CD1c-positive myeloid dendritic cell (primary cell): ENCODE measurements around the gene CD58.
A peak's percentile ranks its signal among the peaks of the same experiment; 100 is the strongest.

Experiments
- DNase-seq: peaks from one replicate; pipeline ENCODE4 v3.0.0-alpha.2; 2016; ENCODE audit errors: extremely low spot score

Gene CD58

GRCh38 chr1:116571215-116571919 lies 541 bp upstream of the CD58 start:
- DNase-seq = peak; percentile 60

GRCh38 chr1:116569776-116570357 lies 959 bp downstream of the CD58 start:
- peak; percentile 35 for DNase-seq

- peak; percentile 18 for DNase-seq
Measured at GRCh38 chr1:116569381-116569670, 1.5 kb downstream of the CD58 start.

- DNase-seq = peak; percentile 30
Measured at GRCh38 chr1:116568662-116569380, 2.0 kb downstream of the CD58 start.

- no peak for DNase-seq
Measured at GRCh38 chr1:116567790-116568661, 2.8 kb downstream of the CD58 start.

GRCh38 chr1:116565222-116565621 lies 5.6 kb downstream of the CD58 start:
- no peak for DNase-seq

- DNase-seq = no peak
Measured at GRCh38 chr1:116564426-116564825, 6.4 kb downstream of the CD58 start.

GRCh38 chr1:116562465-116562864 lies 8.4 kb downstream of the CD58 start:
- DNase-seq = peak; percentile 44

- no peak for DNase-seq
Measured at GRCh38 chr1:116561563-116561962, 9.3 kb downstream of the CD58 start.

- DNase-seq = peak; percentile 49
Measured at GRCh38 chr1:116560704-116561490, 9.9 kb downstream of the CD58 start.

- no peak for DNase-seq
Measured at GRCh38 chr1:116559304-116559761, 11.5 kb downstream of the CD58 start.

- DNase-seq = no peak
Measured at GRCh38 chr1:116558571-116558970, 12.3 kb downstream of the CD58 start.

GRCh38 chr1:116558140-116558549 lies 12.7 kb downstream of the CD58 start:
- DNase-seq = peak; percentile 45

GRCh38 chr1:116557323-116557878 lies 13.4 kb downstream of the CD58 start:
- no peak for DNase-seq

- peak; percentile 93 for DNase-seq
Measured at GRCh38 chr1:116556289-116557006, 14.4 kb downstream of the CD58 start.

- DNase-seq = no peak
Measured at GRCh38 chr1:116554924-116555323, 15.9 kb downstream of the CD58 start.

GRCh38 chr1:116553386-116554115 lies 17.3 kb downstream of the CD58 start:
- peak; percentile 64 for DNase-seq

- no peak for DNase-seq
Measured at GRCh38 chr1:116546354-116546977, 24.4 kb downstream of the CD58 start.

- no peak for DNase-seq
Measured at GRCh38 chr1:116545359-116545705, 25.5 kb downstream of the CD58 start.
